H1 (cell line): ENCODE measurements around the gene MASP1. TPM values are rescaled to one million over a fixed set of nuclear protein-coding genes. Genes with fewer than 3 reads are reported as not detected.

ENCODE experiments used
- CTCF ChIA-PET: fragments of 300-600 bp; sonication (Branson Sonifier 250); formaldehyde crosslinking; loops from one replicate; lab custom pipeline; 2021; ENCODE audit not compliant: partially characterized antibody; lab: Charles Lee
- POLR2A ChIA-PET: fragments of 300-600 bp; sonication (Branson Sonifier 250); formaldehyde crosslinking; loops from one replicate; lab custom pipeline; 2021; ENCODE audit warnings: inconsistent platforms; ENCODE audit not compliant: partially characterized antibody; lab: Charles Lee
- DNase-seq, 2 experiments: peaks; one replicate each; pipeline versions ENCODE4 v3.0.0 to v3.0.0-alpha.2; 2010 to 2022; ENCODE audit warnings: low spot score in 2 of 2, low read depth in 1 of 2, mixed read lengths in 1 of 2
- FAIRE-seq: peaks from 2 replicates; lab custom pipeline; 2011; peaks lifted over from hg19 to GRCh38; lab: Jason Lieb, UNC
- H2AFZ ChIP-seq: 2 replicates; pipeline ENCODE4 v1.8.1; 2012; ENCODE audit warnings: low read length, inconsistent platforms
- H2AK5ac ChIP-seq: 2 replicates; pipeline ENCODE4 v1.6.1; 2013; ENCODE audit warnings: low read depth, low read length
- H2BK120ac ChIP-seq: replicated peaks from 2 replicates; pipeline ENCODE3; 2013; ENCODE audit warnings: low read depth, low read length, inconsistent platforms
- H2BK12ac ChIP-seq: 2 replicates; pipeline ENCODE4 v1.6.1; 2013; ENCODE audit warnings: low read depth, low read length
- H2BK15ac ChIP-seq: 2 replicates; pipeline ENCODE4 v1.6.1; 2013; ENCODE audit warnings: low read length
- H2BK20ac ChIP-seq: 2 replicates; pipeline ENCODE4 v1.6.1; 2013; ENCODE audit warnings: low read length
- H2BK5ac ChIP-seq: 2 replicates; pipeline ENCODE4 v1.6.1; 2013; ENCODE audit warnings: low read depth, low read length
- H3K14ac ChIP-seq: 2 replicates; pipeline ENCODE4 v1.6.1; 2013; ENCODE audit warnings: inconsistent platforms; ENCODE audit not compliant: insufficient read length
- H3K18ac ChIP-seq: 2 replicates; pipeline ENCODE4 v1.6.1; 2013; ENCODE audit warnings: low read length; ENCODE audit errors: extremely low read depth
- H3K23ac ChIP-seq: 2 replicates; pipeline ENCODE4 v1.6.1; 2013; ENCODE audit warnings: inconsistent platforms; ENCODE audit not compliant: insufficient read length
- H3K23me2 ChIP-seq: 2 replicates; pipeline ENCODE4 v1.6.1; 2013; ENCODE audit warnings: low read depth, low read length
- H3K27ac ChIP-seq: 2 replicates; pipeline ENCODE4 v1.6.1; 2011; ENCODE audit warnings: low read depth, low read length, inconsistent platforms
- H3K27me3 ChIP-seq, 4 experiments: replicated peaks in 1 of 4; 1 replicate in 1 of 4; 2 replicates in 3 of 4; pipeline versions ENCODE4 v1.6.1 to v1.8.1; 2011 to 2013; ENCODE audit warnings: low read length in 3 of 4, mild to moderate bottlenecking in 3 of 4, inconsistent platforms in 2 of 4, mixed read lengths in 2 of 4, moderate library complexity in 1 of 4; ENCODE audit not compliant: control insufficient read depth in 3 of 4, insufficient read depth in 3 of 4; ENCODE audit errors: extremely low read depth in 1 of 4
- H3K36me3 ChIP-seq, 4 experiments: 2 replicates each; pipeline versions ENCODE4 v1.6.1 to v1.8.1; 2011 to 2013; ENCODE audit warnings: mild to moderate bottlenecking in 4 of 4, low read length in 3 of 4, moderate library complexity in 2 of 4, control low read depth in 1 of 4, inconsistent platforms in 1 of 4; ENCODE audit not compliant: insufficient read depth in 4 of 4, control insufficient read depth in 2 of 4
- H3K4ac ChIP-seq: replicated peaks from 2 replicates; pipeline ENCODE3; 2013; ENCODE audit warnings: low read length, low read depth, mixed read lengths, inconsistent platforms; ENCODE audit not compliant: insufficient read length
- H3K4me1 ChIP-seq, 4 experiments: replicated peaks in 1 of 4; 1 replicate in 1 of 4; 2 replicates in 3 of 4; pipeline versions ENCODE4 v1.6.1 to v1.8.1; 2011 to 2013; ENCODE audit warnings: low read length in 3 of 4, inconsistent platforms in 2 of 4, mixed read lengths in 1 of 4; ENCODE audit not compliant: insufficient read depth in 4 of 4, control insufficient read depth in 3 of 4
- H3K4me2 ChIP-seq, 2 experiments: 2 replicates each; pipeline versions ENCODE4 v1.6.1 to v1.8.1; 2011 to 2013; ENCODE audit warnings: low read depth in 2 of 2, low read length in 2 of 2, control low read depth in 1 of 2, inconsistent platforms in 1 of 2, mild to moderate bottlenecking in 1 of 2; ENCODE audit not compliant: insufficient read depth in 1 of 2
- H3K4me3 ChIP-seq, 4 experiments: fragments of 200-600, 300-600 bp in 1 of 4; sonication (generic), shearing (Covaris generic), sonication (Bioruptor Twin) in 1 of 4; 2 replicates each; pipeline versions ENCODE4 v1.5.1 to v1.8.1; 2011 to 2016; ENCODE audit warnings: low read length in 4 of 4, low read depth in 3 of 4, control low read depth in 2 of 4, inconsistent platforms in 2 of 4, mild to moderate bottlenecking in 2 of 4, mixed read lengths in 1 of 4, moderate library complexity in 1 of 4; ENCODE audit not compliant: insufficient read depth in 2 of 4; ENCODE audit errors: extremely low read depth in 1 of 4
- H3K56ac ChIP-seq: replicated peaks from 2 replicates; pipeline ENCODE3; 2013; ENCODE audit warnings: low read depth, mild to moderate bottlenecking, mixed read lengths, low read length, inconsistent platforms; ENCODE audit not compliant: insufficient read length
- H3K79me1 ChIP-seq: 2 replicates; pipeline ENCODE4 v1.6.1; 2013; ENCODE audit warnings: low read depth, low read length, control low read depth
- H3K79me2 ChIP-seq, 2 experiments: 2 replicates each; pipeline versions ENCODE4 v1.6.1 to v1.8.1; 2012 to 2013; ENCODE audit warnings: low read length in 2 of 2, mild to moderate bottlenecking in 2 of 2, inconsistent platforms in 1 of 2; ENCODE audit not compliant: insufficient read depth in 2 of 2, control insufficient read depth in 1 of 2
- H3K9ac ChIP-seq, 4 experiments: replicated peaks in 1 of 4; 1 replicate in 1 of 4; 2 replicates in 3 of 4; pipeline versions ENCODE4 v1.6.1 to v1.8.1; 2011 to 2013; ENCODE audit warnings: low read depth in 3 of 4, low read length in 3 of 4, control low read depth in 2 of 4, mild to moderate bottlenecking in 2 of 4, moderate library complexity in 2 of 4, inconsistent platforms in 1 of 4; ENCODE audit errors: extremely low read depth in 1 of 4
- H3K9me3 ChIP-seq, 2 experiments: 2 replicates each; pipeline versions ENCODE4 v1.6.1 to v1.8.1; 2012 to 2013; ENCODE audit warnings: mild to moderate bottlenecking in 2 of 2, moderate library complexity in 2 of 2, control low read depth in 1 of 2, inconsistent platforms in 1 of 2, low read depth in 1 of 2, low read length in 1 of 2, mixed read lengths in 1 of 2; ENCODE audit not compliant: insufficient read depth in 2 of 2
- H4K20me1 ChIP-seq, 2 experiments: replicated peaks in 1 of 2; 2 replicates each; pipeline versions ENCODE3 to v1.8.1; 2011 to 2013; ENCODE audit warnings: inconsistent platforms in 2 of 2, low read length in 2 of 2, mild to moderate bottlenecking in 1 of 2; ENCODE audit not compliant: insufficient read depth in 2 of 2, control insufficient read depth in 1 of 2
- H4K5ac ChIP-seq: 2 replicates; pipeline ENCODE4 v1.6.1; 2013; ENCODE audit warnings: low read length, low read depth, mixed read lengths, inconsistent platforms; ENCODE audit not compliant: insufficient read length
- H4K8ac ChIP-seq: 2 replicates; pipeline ENCODE4 v1.8.0; 2013; ENCODE audit warnings: mild to moderate bottlenecking, moderate library complexity, low read length, inconsistent platforms; ENCODE audit not compliant: insufficient read depth; ENCODE audit errors: extremely low read depth
- H4K91ac ChIP-seq: replicated peaks from 2 replicates; pipeline ENCODE3; 2013; ENCODE audit warnings: low read length, mixed read lengths, inconsistent platforms; ENCODE audit not compliant: insufficient read length
- BCL11A ChIP-seq, 2 experiments: IDR thresholded peaks; one replicate each; pipeline ENCODE4 v1.6.1; 2011; ENCODE audit warnings: low read depth in 2 of 2, low read length in 2 of 2, mild to moderate bottlenecking in 2 of 2
- CBX5 ChIP-seq: fragments of 300-800, 300-1000 bp; sonication (generic); IDR thresholded peaks from 2 replicates; pipeline ENCODE4 v1.7.1; 2016; ENCODE audit warnings: antibody characterized with exemption, low read length, low read depth
- HDAC6 ChIP-seq: IDR thresholded peaks from one replicate; pipeline ENCODE4 v1.7.1; 2012; ENCODE audit warnings: low read depth, mild to moderate bottlenecking, inconsistent platforms, low read length, moderate library complexity
- KDM4A ChIP-seq: IDR thresholded peaks from one replicate; pipeline ENCODE4 v1.7.1; 2012; ENCODE audit warnings: low read depth, mild to moderate bottlenecking, moderate library complexity, low read length, inconsistent platforms; ENCODE audit not compliant: severe bottlenecking
- POU5F1 ChIP-seq: IDR thresholded peaks from 2 replicates; pipeline ENCODE4 v1.6.1; 2011; ENCODE audit warnings: low read depth, mild to moderate bottlenecking, low read length, moderate library complexity
- RFX5 ChIP-seq: IDR thresholded peaks from 2 replicates; pipeline ENCODE4 v1.6.1; 2011; ENCODE audit warnings: low read depth, low read length, improper control_type of control experiment, borderline replicate concordance
- SP2 ChIP-seq: IDR thresholded peaks from 2 replicates; pipeline ENCODE4 v1.6.1; 2012; ENCODE audit warnings: mild to moderate bottlenecking, low read length, inconsistent platforms
- SUZ12 ChIP-seq: fragments of 200-600 bp; sonication (generic); IDR thresholded peaks from 2 replicates; pipeline ENCODE4 v1.6.1; 2012; ENCODE audit warnings: mild to moderate bottlenecking, inconsistent platforms, low read length, moderate library complexity, mixed read lengths
- TBP ChIP-seq: IDR thresholded peaks from 2 replicates; pipeline ENCODE4 v1.6.1; 2011; ENCODE audit warnings: low read depth, low read length, improper control_type of control experiment
- TCF12 ChIP-seq: IDR thresholded peaks from 2 replicates; pipeline ENCODE4 v1.6.1; 2011; ENCODE audit warnings: low read depth, mild to moderate bottlenecking, low read length
- YY1 ChIP-seq: IDR thresholded peaks from 2 replicates; pipeline ENCODE4 v1.6.1; 2011; ENCODE audit warnings: low read depth, mild to moderate bottlenecking, low read length
- polyA plus RNA-seq, 7 experiments: library from polyadenylated mRNA; depleted of rRNA in 3 of 7; stranded (reverse) in 5 of 7; unstranded in 2 of 7; fragments of >200 nt in 5 of 7; fragments of 200-250 nt in 2 of 7; gene quantifications; 1 replicate in 5 of 7; 2 replicates in 1 of 7; 4 replicates in 1 of 7; pipeline versions ENCODE4 v1.2.1 to v1.2.3, GENCODE V29; 2011 to 2013; ENCODE audit warnings: missing spikeins in 2 of 7, mixed read lengths in 2 of 7
- total RNA-seq: library from RNA; stranded (reverse); fragmentation: NEBNext Ultra II Directional; extraction: Animal tissue kit (Norgen Biotek cat#: 25700); gene quantifications from 2 replicates; pipeline ENCODE4 v1.2.1, GENCODE V29; 2021
- TF ChIP-seq, protein P1 (sequence below): IDR thresholded peaks from 2 replicates; pipeline ENCODE4 v1.6.1; 2012; ENCODE audit warnings: inconsistent platforms
- TF ChIP-seq, protein P2 (sequence below): IDR thresholded peaks from 2 replicates; pipeline ENCODE4 v1.6.1; 2012; ENCODE audit warnings: inconsistent platforms

Gene MASP1
- total and polyA plus RNA-seq, 2 of the 8 experiments (the other 6 are each of a cell fraction or from before 2014, with no cell fraction given), result 2.7 to 3.5 TPM

DNA sequence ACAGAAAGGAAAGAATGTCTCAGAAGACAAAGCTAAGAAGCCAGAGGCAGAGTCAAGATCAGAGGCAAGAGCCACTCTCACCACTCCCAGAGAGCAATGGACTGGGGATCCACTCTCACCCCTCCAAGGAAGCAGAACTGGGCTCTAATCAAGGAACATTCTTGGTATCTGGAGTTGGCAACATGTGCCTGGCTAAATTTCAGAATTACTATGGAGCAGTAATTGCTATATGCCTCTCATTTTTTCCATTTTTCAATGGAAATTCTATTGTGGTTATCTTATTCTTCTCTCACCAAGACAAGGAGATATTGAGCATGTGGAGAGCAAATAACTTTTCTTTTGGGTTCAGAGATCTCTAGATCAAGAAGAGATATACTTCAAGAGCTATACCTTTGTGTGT, 22.1 kb downstream of the MASP1 start:
- no peak overlapping the region for H2BK12ac ChIP-seq
- no peaks in the 10 kb centered on the region for H3K27me3 ChIP-seq
- H2AK5ac ChIP-seq, result no peak overlapping the region
- H3K4me1 ChIP-seq, result peaks cover 0 to 4% (median 4%) of the 10 kb centered on the region in 4 experiments; a peak in 3 of 7 replicates
- no peak for DNase-seq
- H3K9me3 ChIP-seq, result peaks cover 7 to 9% of the 10 kb centered on the region in 2 experiments; a peak in 3 of 4 replicates
- no peak overlapping the region for H3K14ac ChIP-seq
- no peak overlapping the region for H3K4me3 ChIP-seq
- H2BK120ac ChIP-seq, result no peak overlapping the region
- H4K91ac ChIP-seq, result no peak overlapping the region
- H2BK20ac ChIP-seq, result no peak overlapping the region
- H3K23me2 ChIP-seq, result no peaks in the 10 kb centered on the region
- H2BK5ac ChIP-seq, result no peak overlapping the region
- no peak overlapping the region for H4K8ac ChIP-seq
- TF ChIP-seq TCF12, result no peak
- no peak for TF ChIP-seq BCL11A (IDR thresholded peaks at IDR 0.05; ENCODE audit: low read depth in 2 of 2, low read length in 2 of 2)
- no peak for TF ChIP-seq SP2
- TF ChIP-seq KDM4A, result no peak
- TF ChIP-seq, protein P1, sequence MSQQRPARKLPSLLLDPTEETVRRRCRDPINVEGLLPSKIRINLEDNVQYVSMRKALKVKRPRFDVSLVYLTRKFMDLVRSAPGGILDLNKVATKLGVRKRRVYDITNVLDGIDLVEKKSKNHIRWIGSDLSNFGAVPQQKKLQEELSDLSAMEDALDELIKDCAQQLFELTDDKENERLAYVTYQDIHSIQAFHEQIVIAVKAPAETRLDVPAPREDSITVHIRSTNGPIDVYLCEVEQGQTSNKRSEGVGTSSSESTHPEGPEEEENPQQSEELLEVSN, result no peak
- TF ChIP-seq TBP, result no peak
- TF ChIP-seq POU5F1, result no peak
- no peak for TF ChIP-seq YY1
- no peak for TF ChIP-seq SUZ12
- no peak for TF ChIP-seq RFX5
- TF ChIP-seq HDAC6, result no peak
- TF ChIP-seq, protein P2, sequence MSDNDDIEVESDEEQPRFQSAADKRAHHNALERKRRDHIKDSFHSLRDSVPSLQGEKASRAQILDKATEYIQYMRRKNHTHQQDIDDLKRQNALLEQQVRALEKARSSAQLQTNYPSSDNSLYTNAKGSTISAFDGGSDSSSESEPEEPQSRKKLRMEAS, result no peak
- no peak for TF ChIP-seq CBX5
- H3K79me1 ChIP-seq, result no peaks in the 10 kb centered on the region
- no peak overlapping the region for H3K56ac ChIP-seq
- H3K9ac ChIP-seq, result no peak overlapping the region
- no peak overlapping the region for H3K4me2 ChIP-seq
- FAIRE-seq, result no peak
- no peak overlapping the region for H3K4ac ChIP-seq
- H3K27ac ChIP-seq, result no peak overlapping the region
- no peak overlapping the region for H2BK15ac ChIP-seq
- H3K36me3 ChIP-seq, result no peaks in the 10 kb centered on the region
- POLR2A ChIA-PET, result interaction anchor here (0.6 kb wide), 1 partner anchor 10 kb away, joined by 3 read pairs; no protein-coding TSS in a partner anchor
- no peak overlapping the region for H3K23ac ChIP-seq
- H4K5ac ChIP-seq, result no peak overlapping the region
- no peak overlapping the region for H2AFZ ChIP-seq
- CTCF ChIA-PET, result interaction anchor here (1.0 to 2.6 kb wide), 6 partner anchors 10 to 105 kb away, joined by 3 to 9 read pairs (median 6); no protein-coding TSS in a partner anchor
- H3K79me2 ChIP-seq, result no peaks in the 10 kb centered on the region
- H4K20me1 ChIP-seq, result no peaks in the 10 kb centered on the region
- H3K18ac ChIP-seq, result no peak overlapping the region
